SK-N-SH (cell line): ENCODE data around the gene TMEM174.

Experiments
- POLR2AphosphoS5 ChIP-seq: IDR thresholded peaks from 2 replicates; pipeline ENCODE4 v1.6.1; 2012; ENCODE audit warnings: low read depth, low read length
- RFX5 ChIP-seq: IDR thresholded peaks from 2 replicates; pipeline ENCODE4 v1.6.1; 2012; ENCODE audit warnings: mild to moderate bottlenecking, improper control_type of control experiment, low read length

- no peak for TF ChIP-seq POLR2AphosphoS5
- TF ChIP-seq RFX5 = no peak
Observed at GRCh38 chr5:73197637-73198257, 24.8 kb downstream of the TMEM174 start.
